Fibroblast of skin of left quadriceps (primary cell): Measurements from ENCODE around the gene MUC6.
"Not testable (repeated sequence)": the region's sequence is repeated elsewhere in the genome, so short reads cannot be mapped to it uniquely, and the experiment has no call there.

Experiments
- DNase-seq, 2 experiments: peaks; one replicate each; pipeline ENCODE4 v3.0.0-alpha.2; 2013; ENCODE audit warnings: low read depth in 2 of 2

MUC6 gene

DNA sequence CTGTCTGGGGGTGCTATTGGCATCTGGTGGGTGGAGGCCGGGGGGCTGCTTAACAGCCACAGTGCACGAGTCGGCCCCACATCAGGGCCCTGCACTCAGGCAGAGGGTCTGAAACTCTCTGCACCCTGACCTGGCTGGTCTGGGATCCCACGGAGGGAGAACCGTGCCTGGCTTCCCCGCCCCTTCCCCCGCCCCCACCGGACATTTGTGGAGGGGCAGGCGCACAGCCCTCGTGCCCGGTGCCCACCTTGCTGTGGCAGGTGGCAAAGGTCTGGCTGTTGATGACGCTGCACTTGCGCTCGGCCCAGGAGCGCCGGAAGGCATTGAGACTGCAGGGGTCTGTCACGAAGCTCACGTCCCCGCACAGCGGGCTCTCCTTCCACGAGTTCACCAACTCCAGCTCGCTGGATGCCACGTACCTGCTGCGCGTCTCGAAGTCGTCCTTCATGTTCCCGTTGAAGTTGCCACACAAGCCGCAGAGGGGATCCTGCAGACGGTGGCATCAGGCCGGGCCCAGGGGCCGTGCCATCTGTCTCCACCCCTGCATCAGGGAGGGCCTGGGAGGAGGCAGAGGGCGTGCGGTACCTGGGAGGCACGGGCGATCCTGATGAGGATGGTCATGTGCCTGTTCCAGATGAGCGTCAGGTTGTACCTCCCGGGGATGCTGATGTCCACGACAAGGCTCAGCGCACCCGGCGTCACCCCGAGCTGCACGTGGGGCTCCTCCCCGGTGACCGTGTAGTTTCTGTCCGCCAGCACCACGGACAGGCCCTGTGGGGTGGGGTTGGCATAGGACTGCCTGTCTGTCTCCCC lies 11.7 kb downstream of the MUC6 start:
- DNase-seq: no peak

DNA sequence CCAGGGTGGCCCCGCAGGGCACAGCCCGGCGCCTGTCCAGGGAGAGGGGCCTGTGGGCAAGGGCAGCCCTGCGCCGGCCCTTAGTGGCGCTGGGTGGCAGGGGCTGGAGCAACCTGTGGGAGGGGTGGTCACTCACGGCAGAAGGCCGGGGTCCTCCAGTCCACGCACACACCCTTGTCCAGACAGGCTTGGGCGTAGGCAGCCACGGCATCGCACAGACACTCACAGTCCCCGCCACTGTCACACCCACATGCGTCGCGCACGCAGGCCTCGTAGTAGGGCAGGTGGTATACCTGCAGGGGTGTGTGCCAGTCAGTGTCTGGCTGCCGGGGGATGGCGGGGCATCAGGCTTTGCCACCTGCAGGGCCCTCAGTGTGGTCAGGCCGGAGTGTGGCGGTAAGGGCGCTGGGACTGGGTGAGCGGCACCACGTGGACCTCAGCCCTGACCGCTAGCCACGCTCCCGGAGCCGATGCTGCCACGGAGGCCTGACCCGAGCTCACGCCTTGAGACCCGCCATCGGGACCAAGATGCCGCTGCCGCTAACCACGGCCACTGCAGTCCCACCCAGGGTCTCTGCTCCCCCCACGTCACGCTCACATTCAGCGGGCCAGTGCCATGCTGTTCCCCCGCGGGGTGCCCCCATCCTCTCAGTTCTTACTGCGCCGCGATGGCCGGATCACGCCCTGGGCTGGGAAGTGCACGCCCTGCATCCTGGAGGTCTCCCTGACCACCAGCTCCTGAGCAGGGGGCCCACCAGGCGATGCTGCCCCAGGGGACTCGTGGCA lies 12.5 kb downstream of the MUC6 start:
- DNase-seq: no peak

DNA sequence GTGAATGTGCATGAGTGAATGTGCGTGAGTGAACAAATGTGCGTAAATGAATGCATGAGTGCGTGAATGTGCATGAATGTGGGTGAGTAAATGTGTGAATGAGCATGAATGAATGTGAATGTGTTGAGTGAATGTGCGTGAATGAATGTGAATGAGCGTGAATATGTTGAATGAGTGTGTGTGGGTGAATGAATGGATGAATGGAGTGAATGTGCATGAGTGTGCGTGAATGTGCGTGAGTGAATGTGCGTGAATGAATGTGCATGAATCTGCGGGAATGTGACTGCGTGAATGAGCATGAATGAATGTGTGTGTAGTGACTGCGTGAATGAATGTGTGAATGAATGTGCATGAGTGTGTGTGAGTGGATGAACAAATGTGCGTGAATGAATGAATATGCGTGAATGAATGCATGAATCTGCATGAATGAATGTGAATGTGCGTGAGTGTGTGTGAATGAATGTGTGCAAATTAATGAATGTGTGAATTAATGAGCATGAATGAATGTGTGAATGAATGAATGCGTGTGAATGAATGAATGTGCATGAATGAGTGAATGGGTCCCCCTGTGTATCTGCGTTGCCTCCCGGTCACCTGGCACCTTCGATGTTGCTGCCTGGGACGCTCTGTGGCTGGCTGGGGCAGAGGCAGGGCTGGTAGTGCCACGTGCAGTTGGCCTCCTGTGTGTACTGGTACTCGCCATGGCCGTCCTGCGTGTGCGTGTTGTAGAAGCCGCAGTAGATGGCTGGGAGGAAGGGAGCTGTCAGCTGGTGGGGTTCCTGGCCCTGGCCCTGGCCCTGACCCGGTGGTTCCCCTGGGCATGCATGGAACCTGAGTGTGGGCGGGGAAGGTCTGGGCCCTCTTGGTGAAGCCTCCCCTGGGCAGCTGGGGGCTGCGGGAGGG lies 13.4 kb downstream of the MUC6 start:
- no peak for DNase-seq

DNA sequence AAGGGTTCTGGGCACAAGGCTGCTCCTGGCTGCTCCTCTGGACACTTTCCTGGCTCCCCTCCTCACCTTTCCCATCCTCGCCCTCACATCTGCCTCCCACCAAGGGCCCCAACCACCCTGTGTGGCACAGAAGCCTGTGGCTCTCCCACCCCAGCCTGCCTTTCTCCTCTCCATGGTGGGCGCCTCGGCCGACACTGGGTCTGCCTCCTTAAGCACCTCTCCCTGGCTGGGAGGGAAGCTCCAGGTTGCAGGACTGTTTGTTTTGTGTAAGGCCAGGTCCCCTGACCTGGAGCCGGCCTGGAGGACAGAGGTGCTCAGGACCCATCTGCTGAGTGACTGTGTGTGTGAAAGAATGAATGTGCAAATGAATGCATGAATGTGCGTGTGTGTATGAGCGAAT lies 14.1 kb downstream of the MUC6 start:
- DNase-seq: no peak

DNA sequence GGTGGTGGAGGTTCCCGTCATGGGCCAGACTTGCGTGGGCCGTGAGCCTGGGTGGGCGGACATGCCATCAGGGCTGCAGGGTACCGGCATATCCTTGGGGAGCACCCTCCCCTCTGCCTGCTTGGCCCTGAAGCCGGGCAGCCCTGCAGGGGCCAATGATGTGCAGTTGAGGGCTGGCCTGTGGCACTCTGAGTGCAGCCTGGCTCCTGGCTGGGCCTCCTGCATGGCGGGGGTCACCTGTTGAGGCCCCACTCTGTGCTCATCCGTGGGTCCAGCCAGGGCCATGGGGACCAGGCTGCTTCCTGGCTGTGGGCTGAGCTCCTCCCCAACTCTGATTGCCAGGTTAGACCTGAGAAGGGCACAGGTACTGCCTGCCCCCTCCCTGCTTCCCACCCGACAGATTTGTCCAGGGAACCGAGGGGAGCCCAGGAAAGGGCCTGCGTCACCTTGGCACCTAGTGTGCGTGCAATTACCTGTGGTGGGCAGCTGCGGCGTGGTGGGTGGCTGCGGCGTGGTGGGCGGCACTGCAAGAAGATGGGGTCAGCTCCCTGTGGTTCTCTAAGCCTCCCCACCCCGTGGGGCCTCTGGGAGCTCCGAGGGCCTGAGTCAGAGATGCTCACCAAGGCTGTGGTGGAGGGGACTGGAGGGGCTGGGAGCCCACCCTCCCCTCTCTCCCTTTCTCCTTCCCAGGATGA lies 16.2 kb downstream of the MUC6 start:
- no peak for DNase-seq

DNA sequence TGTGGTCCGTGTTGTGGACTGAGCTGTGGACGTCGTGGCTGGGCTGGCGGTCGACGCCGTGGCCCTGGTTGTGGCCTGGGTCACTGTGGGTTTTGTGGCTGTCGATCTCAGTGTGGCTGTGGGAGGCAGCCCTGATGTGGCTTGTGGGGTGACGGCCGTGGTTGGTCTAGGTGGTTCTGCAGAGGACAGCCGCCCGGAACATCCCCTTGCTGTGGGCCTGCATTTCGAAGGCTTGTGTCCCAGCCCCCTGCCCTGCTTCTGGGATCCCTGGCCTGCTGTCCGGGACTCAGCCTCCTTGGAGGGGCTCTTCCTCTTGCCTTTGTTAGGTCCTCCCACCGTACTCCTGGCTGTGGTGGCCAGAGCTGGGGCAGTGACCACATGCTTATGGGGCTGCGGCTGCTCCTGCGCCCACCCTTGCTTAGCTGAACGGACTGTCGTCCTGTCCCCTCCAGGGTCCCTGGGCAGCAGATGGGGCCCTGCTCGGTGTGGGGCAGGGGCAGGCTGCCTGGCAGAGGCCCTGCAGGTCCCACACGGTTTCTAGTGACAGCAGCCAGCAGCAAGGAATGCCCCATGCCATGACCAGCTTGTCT lies 17.1 kb downstream of the MUC6 start:
- no peak for DNase-seq

DNA sequence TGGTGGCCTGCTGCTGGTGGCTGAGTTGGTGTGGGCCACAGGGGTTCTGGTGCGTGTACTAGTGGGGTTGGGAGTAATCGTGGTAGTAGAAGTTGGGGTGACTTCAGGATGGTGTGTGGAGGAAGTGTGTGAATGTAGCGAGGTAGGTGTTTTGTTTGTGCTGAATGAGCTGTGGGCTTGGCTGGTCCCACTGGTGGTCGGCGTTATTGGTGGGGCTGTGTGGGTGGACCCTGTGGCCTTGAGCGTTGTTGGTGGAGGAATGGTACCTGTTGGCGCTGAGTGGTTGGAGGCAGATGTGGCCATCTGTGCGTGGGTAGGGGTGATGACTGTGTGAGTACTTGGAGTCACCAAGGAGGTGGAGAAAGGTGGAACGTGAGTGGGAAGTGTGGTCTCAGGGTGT lies 18.4 kb downstream of the MUC6 start:
- DNase-seq: no peak

DNA sequence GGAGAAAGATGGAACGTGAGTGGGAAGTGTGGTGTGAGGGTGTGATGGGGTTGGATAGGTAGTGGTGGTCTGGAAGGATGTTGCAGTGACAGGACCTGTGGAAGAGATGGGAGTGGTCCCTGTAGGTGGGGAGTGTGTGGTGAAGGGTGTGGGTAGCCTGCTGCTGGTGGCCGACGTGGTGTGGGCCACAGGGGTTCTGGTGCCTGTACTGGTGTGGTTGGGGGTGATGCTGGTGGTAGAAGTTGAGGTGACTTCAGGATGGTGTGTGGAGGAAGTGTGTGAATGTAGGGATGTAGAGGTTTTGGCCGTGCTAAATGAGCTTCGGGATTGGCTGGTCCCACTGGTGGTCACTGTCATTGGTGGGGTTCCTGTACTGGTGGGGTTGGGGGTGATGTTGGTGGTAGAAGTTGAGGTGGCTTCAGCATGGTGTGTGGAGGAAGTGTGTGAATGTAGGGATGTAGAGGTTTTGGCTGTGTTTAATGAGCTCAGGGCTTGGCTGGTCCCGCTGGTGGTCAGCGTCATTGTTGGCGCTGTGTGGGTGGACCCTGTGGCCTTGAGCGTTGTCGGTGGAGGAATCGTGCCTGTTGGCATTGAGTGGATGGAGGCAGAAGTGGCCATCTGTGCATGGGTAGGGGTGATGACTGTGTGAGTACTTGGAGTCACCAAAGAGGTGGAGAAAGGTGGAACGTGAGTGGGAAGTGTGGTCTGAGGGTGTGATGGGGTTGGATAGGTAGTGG lies 19.1 kb downstream of the MUC6 start:
- DNase-seq: no peak

DNA sequence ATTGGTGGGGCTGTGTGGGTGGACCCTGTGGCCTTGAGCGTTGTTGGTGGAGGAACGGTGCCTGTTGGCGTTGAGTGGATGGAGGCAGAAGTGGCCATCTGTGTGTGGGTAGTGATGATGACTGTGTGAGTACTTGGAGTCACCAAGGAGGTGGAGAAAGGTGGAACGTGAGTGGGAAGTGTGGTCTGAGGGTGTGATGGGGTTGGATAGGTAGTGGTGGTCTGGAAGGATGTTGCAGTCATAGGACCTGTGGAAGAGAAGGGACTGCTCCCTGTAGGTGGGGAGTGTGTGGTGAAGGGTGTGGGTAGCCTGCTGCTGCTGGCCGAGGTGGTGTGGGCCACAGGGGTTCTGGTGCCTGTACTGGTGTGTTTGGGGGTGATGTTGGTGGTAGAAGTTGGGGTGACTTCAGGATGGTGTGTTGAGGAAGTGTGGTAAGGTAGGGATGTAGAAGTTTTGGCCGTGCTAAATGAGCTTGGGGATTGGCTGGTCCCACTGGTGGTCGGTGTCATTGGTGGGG lies 19.9 kb downstream of the MUC6 start:
- not testable (repeated sequence) for DNase-seq

DNA sequence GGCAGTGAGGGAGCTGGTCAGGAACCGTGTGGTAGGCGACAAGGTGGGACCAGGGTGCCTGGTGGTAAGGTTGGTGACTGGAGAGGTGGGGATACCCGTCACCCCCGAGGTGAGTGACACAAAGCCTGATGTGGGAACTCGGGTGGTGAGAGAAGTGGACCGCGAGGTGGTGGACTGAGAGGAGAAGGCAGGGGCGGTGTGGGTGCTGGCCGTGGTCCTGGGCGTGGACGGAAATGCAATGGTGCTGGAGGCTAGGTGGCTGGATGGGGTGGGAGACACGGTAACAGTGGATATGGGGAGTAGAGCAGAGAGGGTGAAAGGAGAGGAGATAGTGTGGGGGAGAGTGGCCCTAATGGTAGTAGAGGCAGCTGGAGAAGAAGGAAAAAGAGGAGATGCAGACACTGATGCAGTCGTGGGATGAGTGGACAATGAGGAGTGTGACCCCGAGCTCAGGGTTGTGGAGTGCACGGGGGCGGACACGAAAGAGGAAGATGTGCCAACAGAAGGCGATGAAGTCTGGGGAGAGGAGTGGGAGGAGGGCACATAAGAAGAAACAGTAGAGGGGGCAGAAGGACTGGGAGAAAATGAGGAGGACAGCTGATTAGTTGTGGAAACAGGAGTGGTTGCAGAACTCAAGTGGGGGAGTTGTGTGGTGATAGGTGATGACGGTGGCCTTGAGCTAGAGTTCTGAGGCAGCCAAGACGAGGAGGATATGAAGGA lies 20.5 kb downstream of the MUC6 start:
- no peak for DNase-seq

DNA sequence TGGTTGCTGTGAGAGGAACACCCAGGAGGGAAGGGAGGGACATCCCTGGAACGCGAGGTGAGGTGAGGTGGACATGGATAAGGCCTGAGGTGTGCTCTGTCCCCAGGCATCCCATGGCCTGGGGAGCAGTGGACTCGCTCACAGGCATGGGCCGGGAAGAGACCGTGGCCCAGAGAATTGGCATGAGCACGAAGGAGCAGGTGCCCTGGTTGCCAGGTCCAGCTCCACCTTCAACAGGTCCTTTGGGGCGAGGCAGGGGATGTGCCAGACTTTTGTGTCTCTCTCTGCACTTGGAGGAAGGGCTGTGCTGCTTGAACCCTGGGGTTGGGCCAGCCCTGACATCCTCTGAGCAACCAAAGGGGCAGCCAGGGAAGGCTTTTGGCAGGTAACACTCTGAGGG lies 21.5 kb downstream of the MUC6 start:
- DNase-seq: no peak

DNA sequence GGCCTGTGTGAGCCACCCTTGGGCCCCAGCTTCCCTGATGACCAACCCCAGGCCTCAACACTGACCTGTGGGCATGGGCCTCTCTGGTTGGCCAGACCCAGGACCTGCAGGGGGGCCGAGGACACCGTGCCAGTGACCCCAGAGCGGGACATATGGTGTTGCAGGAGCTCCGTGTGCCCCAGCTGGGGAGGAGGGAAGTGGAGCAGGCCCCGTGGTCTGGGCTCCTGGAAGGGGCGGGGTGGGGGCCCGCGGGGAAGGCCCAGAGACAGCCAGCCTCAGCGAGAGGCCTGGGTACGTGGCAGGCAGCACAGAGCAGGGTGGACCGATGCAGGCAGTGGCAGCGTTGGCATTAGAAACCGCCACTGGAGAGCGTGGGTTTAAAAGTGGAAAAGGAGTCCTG lies 22.2 kb downstream of the MUC6 start:
- no peak for DNase-seq

DNA sequence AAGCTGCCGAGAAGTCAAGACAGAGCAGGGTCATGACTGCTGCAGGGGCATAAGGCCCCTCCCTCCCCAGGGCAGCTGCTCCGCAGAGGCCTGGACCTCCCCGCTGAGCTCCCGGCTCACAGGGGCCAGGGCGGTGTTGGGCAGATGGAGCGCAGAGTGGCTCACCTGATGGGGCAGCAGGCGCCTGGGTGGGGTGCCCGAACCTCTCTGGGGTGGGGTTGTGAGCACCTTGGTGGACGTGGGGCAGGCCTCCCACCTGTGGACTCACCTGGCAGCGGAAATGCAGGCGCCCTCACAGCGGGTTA lies 22.9 kb downstream of the MUC6 start:
- DNase-seq: no peak

DNA sequence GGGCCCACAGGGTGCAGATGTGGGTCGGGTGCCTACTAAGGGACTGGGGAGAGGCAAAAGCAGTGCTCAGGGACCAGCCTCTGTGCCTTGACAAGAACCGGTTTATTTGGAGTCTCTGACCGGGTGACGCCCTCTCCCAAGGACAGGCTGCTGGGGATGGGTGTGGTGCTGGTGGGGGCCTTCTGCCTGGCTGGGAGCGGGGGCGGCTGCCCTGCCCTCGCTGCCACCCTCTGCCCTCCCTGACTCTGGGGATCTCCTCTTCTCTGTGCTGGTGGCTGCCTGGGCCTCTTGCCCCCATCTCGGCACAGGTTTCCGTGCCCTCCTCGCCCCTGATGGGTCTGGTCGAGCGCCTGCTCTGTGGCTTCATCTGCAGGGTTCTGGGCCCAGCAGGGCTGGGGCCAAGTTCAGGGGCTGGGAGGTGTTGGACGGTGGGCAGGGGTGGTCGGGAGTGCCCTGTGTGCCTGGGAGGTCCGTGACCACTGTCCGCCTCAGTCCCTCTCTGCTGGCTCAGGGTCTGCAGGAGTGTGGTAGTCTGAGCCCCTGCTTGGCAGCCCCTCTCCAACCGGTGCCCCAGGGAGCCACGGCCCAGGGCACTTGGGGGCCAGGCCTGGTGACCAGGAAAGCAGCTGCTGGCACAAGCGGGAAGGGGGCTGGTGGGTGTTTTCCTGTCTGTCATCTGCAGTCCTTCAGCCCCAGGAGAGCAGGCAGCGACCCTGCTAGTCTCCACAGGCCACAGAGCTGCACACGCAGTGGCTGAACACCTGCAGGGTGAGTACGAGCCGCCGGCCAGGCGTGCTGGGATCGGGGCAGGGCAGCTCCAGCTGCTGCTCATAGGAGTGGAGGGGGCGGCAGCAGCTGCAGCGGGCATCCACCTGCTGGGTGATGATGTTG lies 23.5 kb downstream of the MUC6 start:
- DNase-seq: no peak

DNA sequence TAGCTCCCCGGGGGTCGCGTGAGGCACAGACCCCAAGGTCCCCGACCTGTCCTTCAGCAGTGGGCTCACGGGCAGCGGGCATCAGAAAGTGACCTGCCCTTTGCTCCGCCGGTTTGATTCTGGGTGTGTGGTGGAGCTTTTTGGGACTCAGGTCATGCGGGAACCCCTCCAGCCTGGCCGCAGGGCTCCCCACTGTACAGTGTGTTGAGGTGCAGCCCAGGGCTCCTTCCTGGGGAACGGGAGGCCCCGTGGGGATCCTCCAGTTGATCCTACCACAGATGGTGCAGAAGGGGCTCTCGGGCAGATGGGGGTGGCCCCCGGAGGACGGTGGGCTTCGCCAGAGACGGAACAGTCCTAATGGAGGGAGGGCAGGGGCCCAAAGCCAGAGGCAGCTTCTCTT lies 24.2 kb downstream of the MUC6 start:
- no peak for DNase-seq

DNA sequence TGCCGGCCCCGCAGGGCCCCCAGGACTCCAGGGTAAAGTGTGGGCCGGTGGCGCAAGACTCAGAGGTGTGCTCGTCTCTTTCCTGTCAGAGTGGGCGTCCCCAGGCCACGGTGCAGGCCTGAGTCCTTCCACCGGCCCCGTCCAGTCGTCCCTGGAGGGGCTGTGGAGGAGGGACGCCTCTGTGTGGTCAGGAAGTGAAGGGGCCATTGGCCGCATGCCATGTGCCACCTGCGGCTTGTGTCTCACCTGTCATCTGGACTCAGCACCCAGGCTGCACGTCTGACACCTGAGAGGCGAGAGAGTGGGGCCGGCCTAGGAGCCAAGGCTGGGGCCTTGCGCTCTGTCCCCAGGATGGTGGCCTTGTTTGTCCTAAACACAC lies 25.2 kb downstream of the MUC6 start:
- no peak for DNase-seq

DNA sequence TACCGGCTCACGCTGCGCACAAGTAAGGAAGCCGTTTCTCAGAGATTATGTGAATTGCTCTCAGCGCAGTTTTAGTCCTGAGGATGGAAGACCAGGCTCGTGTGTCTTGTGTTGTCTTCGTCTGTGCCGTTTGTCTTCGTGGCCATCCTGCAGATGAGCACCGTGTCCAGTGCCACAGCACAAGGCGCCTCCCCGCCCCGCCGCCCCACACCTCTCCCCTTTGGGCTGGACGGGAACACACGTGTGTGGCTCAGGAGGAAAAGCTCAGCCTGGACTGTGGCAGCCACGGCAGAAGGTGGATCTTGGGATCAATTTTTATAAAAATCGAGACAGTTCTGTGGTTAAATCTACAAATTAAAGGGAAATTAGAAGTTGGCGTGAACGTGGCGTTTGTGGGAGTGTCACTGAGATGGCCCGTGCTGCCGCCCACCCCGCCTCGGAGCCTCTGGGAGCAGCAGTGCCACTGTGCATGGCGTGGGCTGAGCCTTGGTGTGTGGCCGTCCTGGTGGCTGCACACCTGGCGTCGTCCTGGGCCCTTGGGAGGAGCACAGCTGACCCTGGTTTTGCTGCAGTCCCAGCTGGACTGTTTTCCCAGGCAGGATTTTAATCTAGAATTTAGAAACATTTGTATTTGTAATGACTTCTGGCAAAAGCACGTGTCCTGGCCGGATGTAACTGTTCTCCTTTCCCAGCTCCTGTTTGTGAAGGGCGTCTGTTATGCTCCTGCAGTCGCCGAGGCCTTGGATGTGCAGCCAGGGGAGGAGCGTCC lies 25.8 kb downstream of the MUC6 start:
- no peak for DNase-seq

DNA sequence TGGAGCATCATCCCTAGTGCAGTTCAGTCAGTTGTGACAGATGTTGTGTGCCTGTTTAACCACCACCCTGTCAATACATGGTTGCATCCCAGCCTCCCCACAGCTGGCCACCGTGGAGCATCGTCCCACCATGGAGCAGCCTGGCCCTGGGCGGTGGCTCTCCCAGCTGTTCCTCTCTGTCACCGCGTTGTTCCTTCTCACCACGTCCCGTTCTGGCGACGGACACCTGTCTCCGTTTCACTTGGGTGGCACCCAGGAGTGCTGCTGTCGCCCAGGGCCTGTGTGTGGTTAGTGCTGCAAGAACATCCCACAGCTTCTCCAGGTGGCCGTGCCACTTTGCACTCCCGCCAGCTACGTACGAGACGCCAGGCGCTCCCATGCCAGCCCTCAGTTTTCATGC lies 26.5 kb downstream of the MUC6 start:
- DNase-seq: no peak
